Superior temporal gyrus (tissue), 1 donor: ENCODE results near the gene DOCK4.
A peak's percentile ranks its signal among the peaks of the same experiment; 100 is the strongest.

ENCODE experiments used
- DNase-seq: peaks from one replicate; pipeline ENCODE4 v3.0.0-alpha.2; 2016; ENCODE audit errors: extremely low spot score

The DOCK4 gene

DNA sequence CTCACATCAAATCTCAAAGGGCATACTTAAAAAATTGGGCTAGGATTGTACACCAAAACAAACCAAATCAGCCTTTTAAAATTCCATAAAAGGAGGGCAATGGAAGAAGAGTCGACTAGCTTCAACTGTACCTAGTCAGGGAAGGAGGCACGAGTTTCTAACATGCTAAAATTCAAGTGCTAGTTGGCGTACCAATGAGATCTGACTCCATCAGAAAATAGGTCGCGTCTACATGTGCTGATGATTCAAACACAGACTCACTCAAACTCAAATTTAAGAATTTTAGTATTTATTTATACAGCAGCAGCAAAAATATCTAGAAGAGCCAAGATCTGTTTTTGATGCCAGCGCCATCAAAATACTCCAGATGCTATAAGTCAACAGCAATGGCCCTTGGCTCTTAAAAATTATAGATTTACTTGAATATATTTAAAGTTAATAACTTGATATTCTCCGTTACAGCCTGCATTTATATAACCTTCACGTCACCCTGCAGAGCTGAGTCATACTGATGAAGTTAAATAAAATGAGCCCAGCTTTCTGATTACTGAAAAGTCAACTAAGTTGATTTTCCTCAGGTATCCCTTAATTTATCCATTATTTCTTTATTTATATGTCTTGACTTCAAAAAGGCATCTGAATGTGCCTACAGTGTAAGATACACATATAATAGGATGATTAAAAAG is 341.8 kb downstream of the DOCK4 start:
- no peak for DNase-seq

GRCh38 chr7:111863269-111863668 is 342.9 kb downstream of the DOCK4 start:
- no peak for DNase-seq

- no peak for DNase-seq
Observed at GRCh38 chr7:111860248-111860647, 346.0 kb downstream of the DOCK4 start.

DNA sequence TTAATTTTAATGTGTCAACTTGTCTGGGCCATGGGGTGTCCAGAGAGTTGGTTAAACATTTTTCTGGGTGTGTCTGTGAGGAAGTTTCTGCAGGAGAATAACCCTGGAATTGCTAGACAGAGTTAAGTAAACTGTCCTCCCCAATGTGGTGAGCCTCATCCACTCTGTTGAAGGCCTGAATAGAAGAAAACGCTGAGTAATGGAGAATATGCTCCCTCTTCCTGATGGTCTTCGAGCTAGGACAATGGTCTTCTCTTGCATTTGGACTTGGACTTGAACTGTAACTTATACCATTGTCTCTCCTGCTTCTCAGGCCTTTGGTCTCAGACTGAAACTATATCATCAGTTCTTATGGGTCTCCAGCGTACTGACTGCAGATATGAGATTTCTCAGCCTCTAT is 347.9 kb downstream of the DOCK4 start:
- DNase-seq: no peak

DNA sequence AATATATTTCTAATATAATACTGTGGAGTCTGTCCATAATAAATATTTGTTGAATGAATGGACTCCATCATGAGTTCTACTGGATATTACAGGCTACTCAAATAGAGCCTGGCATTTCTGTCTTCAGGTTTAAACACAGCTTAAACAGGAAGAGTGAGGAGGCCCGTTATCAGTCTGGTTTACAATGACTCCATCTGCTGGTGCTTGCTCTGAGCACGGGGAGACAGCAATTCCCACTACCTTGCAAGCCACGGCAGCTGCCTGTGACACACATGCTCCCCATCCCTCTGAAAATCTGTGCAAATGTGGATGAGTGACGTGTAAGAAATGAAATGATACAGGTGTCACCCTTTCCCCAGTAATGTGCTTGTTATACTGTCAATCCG is 350.4 kb downstream of the DOCK4 start:
- DNase-seq: peak; percentile 64

DNA sequence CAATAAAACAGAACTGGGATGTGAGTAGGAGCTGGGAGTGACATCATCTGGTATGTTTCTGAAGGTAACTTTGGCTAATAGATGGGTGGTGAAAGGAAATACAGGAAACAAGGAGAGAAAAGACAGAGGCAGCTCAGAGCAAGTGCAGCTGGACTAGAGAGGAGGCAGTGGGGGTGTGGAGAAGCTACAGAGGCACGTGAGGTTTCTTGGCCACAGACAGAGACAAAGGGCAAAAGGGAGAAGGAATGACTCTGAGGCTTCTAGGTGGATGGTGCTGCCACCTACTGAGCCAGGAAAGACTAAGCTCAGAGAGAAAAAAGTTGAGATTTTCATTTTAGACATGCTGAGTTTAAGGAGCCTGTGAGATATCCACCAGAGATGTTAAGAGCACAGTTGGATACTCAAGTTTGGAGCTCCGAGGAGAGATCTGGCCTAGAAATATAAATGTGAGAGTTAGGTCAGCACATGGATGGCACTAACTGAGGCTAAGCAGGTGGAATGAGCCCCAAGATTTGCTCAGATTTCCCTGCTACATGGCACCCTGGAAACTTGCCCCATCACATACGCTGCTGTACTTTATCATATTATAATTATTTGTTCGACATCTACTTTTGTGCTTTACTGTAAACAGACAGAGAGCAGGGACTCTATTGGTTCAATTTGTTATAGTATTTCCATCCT is 350.9 kb downstream of the DOCK4 start:
- DNase-seq: peak; percentile 78

GRCh38 chr7:111853201-111853990 is 352.8 kb downstream of the DOCK4 start:
- no peak for DNase-seq

DNA sequence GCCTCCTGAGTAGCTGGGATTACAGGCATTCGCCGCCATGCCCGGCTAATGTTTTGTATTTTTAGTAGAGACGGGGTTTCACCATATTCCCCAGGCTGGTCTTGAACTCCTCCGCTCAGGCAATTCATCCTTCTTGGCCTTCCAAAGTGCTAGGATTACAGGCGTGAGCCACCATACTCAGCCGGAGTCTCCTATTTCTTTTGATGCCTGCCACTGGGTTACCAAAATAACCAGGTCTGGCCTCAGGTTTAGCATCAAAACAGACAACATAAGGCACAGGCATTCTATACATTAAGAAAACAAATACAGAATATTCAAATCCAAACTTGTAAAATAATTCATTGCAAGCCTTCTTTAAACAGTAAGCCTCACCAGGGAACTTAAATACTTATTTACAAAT is 354.1 kb downstream of the DOCK4 start:
- no peak for DNase-seq

GRCh38 chr7:111846898-111847297 is 359.3 kb downstream of the DOCK4 start:
- DNase-seq: no peak

DNA sequence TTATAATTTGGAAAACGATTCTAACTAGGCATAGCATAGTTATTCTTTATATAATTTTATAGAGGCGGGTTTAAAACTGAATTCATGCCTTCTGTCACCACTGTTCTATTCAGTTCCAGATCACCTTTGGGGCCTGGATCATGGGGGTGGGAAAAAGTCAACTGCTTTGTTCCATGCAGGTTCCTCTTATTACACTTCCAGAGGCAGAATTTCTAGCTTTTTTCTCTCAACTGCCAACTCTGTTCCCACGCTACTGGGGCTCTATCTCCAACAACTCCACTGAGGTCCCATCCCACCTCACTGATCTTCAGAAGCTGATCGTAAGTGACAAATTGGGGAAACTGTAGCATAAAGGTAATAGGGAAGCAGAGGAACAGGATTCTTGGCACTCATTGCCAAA is 360.3 kb downstream of the DOCK4 start:
- DNase-seq: no peak

DNA sequence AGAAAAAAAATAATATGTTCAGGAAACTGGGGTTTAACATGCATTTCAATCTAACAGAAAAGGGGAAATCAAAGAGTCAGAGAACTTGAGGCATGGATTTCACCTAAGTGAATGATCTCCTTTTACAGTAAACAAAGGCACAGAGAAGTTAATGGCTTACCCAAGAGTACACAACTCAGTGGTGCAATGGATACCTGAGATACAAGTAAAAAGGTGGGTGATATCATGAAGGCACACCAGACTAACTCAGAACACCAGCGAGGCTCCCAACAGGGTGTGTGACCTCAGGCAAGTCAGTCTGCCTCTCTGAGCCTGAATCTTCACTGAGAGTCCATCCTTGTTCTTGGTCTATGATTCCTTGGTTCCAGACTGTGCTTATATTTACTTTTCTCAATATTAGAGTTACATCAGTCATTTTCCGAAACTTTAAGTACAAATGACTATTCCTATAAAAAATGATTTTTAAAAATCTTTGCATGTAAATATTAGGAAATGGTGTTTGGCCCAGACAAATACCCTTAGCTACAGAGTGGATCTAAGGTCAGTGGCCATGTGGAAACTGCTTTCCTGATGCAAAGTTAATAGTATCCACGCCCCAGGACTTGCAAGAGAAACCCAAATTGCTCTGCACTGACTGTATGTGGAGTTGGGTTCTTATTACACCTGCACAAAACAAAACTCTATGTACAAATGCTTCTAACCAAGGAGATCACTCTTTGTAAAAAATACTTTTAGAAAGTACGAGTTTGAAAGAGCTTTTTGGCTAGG is 361.1 kb downstream of the DOCK4 start:
- no peak for DNase-seq

- no peak for DNase-seq
Observed at GRCh38 chr7:111842491-111842890, 363.7 kb downstream of the DOCK4 start.

GRCh38 chr7:111841596-111842205 is 364.5 kb downstream of the DOCK4 start:
- no peak for DNase-seq

DNA sequence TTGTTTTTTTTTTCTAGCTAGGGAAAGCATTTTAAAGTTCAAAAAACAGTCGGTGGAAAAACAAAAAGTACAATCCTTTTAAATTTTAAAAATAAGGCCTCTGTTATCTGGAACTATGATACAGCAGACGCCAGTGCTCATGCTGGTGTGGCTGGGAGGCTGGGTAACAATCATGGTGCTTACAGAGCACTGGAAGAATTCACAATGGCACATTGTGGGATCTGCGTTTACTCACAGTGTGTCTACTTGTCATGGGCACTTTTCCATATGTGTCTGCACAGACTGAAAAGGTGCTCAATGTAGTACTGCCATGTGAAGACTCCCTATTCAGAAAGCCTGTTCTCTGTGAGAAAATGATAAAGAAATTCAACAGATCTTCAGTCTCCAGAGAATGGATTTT is 365.7 kb downstream of the DOCK4 start:
- DNase-seq: peak; percentile 67

- no peak for DNase-seq
Observed at GRCh38 chr7:111839261-111839660, 366.9 kb downstream of the DOCK4 start.

GRCh38 chr7:111836592-111836991 is 369.6 kb downstream of the DOCK4 start:
- no peak for DNase-seq

DNA sequence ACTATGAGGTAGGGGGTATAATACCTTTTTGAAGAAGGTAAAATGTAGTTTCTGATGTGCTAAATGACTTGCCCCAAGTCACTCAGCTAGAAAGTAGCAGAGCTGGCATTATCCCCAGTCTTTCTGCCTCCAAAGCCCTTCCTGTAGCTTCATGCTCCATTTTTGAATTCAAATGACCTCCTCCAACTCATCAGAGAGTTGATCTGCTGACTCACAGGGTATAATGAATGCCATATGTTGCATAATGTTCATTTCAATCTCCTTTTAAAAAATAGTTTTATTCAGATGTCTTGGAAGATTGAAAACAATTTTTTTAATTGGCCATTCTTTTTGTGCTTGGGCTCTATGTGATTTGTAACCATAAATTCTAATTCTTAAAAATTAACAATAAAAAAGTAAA is 371.1 kb downstream of the DOCK4 start:
- no peak for DNase-seq

DNA sequence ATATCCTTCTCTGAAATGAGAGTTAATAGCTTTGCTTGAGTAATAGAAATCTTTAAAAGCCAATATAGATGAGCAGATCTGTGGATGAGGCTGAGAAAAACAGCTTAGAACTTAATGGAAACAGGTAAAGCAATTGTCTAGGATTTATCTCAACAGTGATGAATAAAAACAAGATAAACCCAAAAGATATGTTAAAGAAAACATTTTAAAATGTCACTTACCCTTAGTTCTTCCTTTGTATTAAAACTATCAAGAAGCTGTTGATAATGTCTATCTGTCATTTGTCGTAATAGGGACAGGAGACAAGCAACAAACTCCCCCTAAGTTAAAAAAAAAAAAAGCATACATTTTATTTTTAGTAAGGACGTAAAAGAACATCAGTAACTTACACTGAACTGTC is 371.8 kb downstream of the DOCK4 start:
- DNase-seq: no peak

- no peak for DNase-seq
Observed at GRCh38 chr7:111833466-111833865, 372.7 kb downstream of the DOCK4 start.

GRCh38 chr7:111832174-111832573 is 374.0 kb downstream of the DOCK4 start:
- no peak for DNase-seq

GRCh38 chr7:111829221-111829620 is 377.0 kb downstream of the DOCK4 start:
- no peak for DNase-seq
